HG02642 (cell line): Measurements from ENCODE around the gene PTX3.

Experiments used
- ATAC-seq: cut with Tn5 transposase; IDR thresholded peaks from one replicate; pipeline ENCODE4 v1.9.1; 2021; ENCODE audit warnings: mild to moderate bottlenecking; ENCODE audit not compliant: unreplicated experiment, poor library complexity

PTX3 gene

GRCh38 chr3:157420606-157421130, 16.0 kb upstream of the PTX3 start:
- no peak for ATAC-seq

GRCh38 chr3:157423337-157423736, 13.3 kb upstream of the PTX3 start:
- ATAC-seq, result no peak

GRCh38 chr3:157427901-157428300, 8.7 kb upstream of the PTX3 start:
- no peak for ATAC-seq

- ATAC-seq, result no peak
These were observed 7.8 kb upstream of the PTX3 start for GRCh38 chr3:157428853-157429252.

- ATAC-seq, result no peak
These were observed 6.9 kb upstream of the PTX3 start for GRCh38 chr3:157429708-157430107.

GRCh38 chr3:157438194-157438730, 1.6 kb downstream of the PTX3 start:
- no peak for ATAC-seq

GRCh38 chr3:157441102-157441624, 4.5 kb downstream of the PTX3 start:
- no peak for ATAC-seq

GRCh38 chr3:157442729-157443128, 6.1 kb downstream of the PTX3 start:
- no peak for ATAC-seq

GRCh38 chr3:157443905-157444796, 7.5 kb downstream of the PTX3 start:
- ATAC-seq, result no peak

GRCh38 chr3:157444797-157445184, 8.1 kb downstream of the PTX3 start:
- no peak for ATAC-seq

- ATAC-seq, result no peak
These were observed 9.2 kb downstream of the PTX3 start for GRCh38 chr3:157445857-157446256.

GRCh38 chr3:157447026-157447694, 10.5 kb downstream of the PTX3 start:
- no peak for ATAC-seq

GRCh38 chr3:157452097-157452496, 15.4 kb downstream of the PTX3 start:
- no peak for ATAC-seq

GRCh38 chr3:157453824-157454223, 17.2 kb downstream of the PTX3 start:
- no peak for ATAC-seq

- no peak for ATAC-seq
These were observed 23.1 kb downstream of the PTX3 start for GRCh38 chr3:157459706-157460105.

- ATAC-seq, result no peak
These were observed 23.6 kb downstream of the PTX3 start for GRCh38 chr3:157460253-157460652.

GRCh38 chr3:157463816-157464215, 27.2 kb downstream of the PTX3 start:
- no peak for ATAC-seq

GRCh38 chr3:157464321-157464720, 27.7 kb downstream of the PTX3 start:
- ATAC-seq, result no peak

GRCh38 chr3:157465741-157466140, 29.1 kb downstream of the PTX3 start:
- no peak for ATAC-seq

- ATAC-seq, result no peak
These were observed 30.6 kb downstream of the PTX3 start for GRCh38 chr3:157467200-157467599.
